DOHH2 (cell line): ENCODE results near the gene YDJC.

Experiments used
- EZH2phosphoT487 ChIP-seq: fragments of 200-600 bp; sonication (generic); IDR thresholded peaks from 2 replicates; pipeline ENCODE4 v1.6.1; 2017; ENCODE audit warnings: borderline replicate concordance, mild to moderate bottlenecking, antibody characterized with exemption, low read length, moderate library complexity, mixed read lengths
- TF ChIP-seq, protein P1 (sequence below): fragments of 200-600 bp; sonication (generic); IDR thresholded peaks from one replicate; pipeline ENCODE4 v1.5.1; 2014; ENCODE audit warnings: antibody characterized with exemption, mild to moderate bottlenecking, low read depth, low read length; ENCODE audit not compliant: poor library complexity, severe bottlenecking

DNA sequence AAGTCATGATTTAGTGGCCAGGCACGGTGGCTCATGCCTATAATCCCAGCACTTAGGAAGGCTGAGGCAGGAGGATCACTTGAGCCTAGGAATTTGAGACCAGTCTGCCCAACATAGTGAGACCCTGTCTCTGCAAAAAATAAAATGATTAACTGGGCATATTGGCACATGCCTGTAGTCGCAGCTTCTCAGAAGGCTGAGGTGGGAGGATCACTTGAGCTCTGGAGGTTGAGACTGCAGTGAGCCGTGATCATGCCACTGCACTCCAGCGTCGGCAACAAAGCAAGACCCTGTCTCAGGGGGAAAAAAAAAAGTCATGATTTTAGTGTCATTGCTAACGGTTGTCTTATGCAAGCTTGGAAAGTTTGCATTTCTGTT lies 50.4 kb downstream of the YDJC start:
- TF ChIP-seq, protein P1, sequence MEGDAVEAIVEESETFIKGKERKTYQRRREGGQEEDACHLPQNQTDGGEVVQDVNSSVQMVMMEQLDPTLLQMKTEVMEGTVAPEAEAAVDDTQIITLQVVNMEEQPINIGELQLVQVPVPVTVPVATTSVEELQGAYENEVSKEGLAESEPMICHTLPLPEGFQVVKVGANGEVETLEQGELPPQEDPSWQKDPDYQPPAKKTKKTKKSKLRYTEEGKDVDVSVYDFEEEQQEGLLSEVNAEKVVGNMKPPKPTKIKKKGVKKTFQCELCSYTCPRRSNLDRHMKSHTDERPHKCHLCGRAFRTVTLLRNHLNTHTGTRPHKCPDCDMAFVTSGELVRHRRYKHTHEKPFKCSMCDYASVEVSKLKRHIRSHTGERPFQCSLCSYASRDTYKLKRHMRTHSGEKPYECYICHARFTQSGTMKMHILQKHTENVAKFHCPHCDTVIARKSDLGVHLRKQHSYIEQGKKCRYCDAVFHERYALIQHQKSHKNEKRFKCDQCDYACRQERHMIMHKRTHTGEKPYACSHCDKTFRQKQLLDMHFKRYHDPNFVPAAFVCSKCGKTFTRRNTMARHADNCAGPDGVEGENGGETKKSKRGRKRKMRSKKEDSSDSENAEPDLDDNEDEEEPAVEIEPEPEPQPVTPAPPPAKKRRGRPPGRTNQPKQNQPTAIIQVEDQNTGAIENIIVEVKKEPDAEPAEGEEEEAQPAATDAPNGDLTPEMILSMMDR: no peak
- TF ChIP-seq EZH2phosphoT487: no peak
